Lower lobe of right lung (tissue), 2 donors: ENCODE results near the gene OSBPL3. TPM values are rescaled to one million over a fixed set of nuclear protein-coding genes. Genes with fewer than 3 reads are reported as not detected.

Source experiments
- ATAC-seq, 2 donors: fragments of 200-7000 bp; cut with Tn5 transposase; one replicate each; pipeline ENCODE4 v1.9.1; 2020 to 2022; ENCODE audit warnings: mild to moderate bottlenecking in 2 of 2, moderate library complexity in 2 of 2
- DNase-seq: peaks from one replicate; pipeline ENCODE4 v3.0.0-alpha.2; 2020
- H3K27ac ChIP-seq: fragments of 200-600 bp; one replicate; pipeline ENCODE4 v1.8.0; 2022
- H3K27me3 ChIP-seq: fragments of 200-600 bp; one replicate; pipeline ENCODE4 v1.8.0; 2022; ENCODE audit warnings: low read depth
- H3K36me3 ChIP-seq: fragments of 200-600 bp; one replicate; pipeline ENCODE4 v1.8.0; 2022; ENCODE audit warnings: mild to moderate bottlenecking
- H3K4me1 ChIP-seq: fragments of 200-600 bp; one replicate; pipeline ENCODE4 v1.8.0; 2022
- H3K4me3 ChIP-seq: fragments of 200-600 bp; one replicate; pipeline ENCODE4 v1.8.0; 2022; ENCODE audit warnings: mild to moderate bottlenecking
- H3K9me3 ChIP-seq: fragments of 200-600 bp; one replicate; pipeline ENCODE4 v1.8.0; 2022
- CTCF ChIP-seq: fragments of 200-600 bp; IDR thresholded peaks from one replicate; pipeline ENCODE4 v1.8.0; 2022; ENCODE audit warnings: antibody characterized with exemption, mild to moderate bottlenecking
- intact Hi-C: fragments of 100-400 bp; cut with DNase I; formaldehyde crosslinking; loops from one replicate; pipeline ENCODE4 v1.11.0; 2022
- total RNA-seq: library from RNA; stranded (reverse); fragmentation: NEBNext Ultra II Directional; extraction: Animal tissue kit (Norgen Biotek cat#: 25700); gene quantifications from one replicate; pipeline ENCODE4 v1.2.1, GENCODE V29; 2021
- donor health status: DM: no; HTN: yes; CAD: no; lungs with severe emphysema.

OSBPL3 gene
- total RNA-seq, 1 donor from 2014 or later: 24.9 TPM

- Histone ChIP-seq H3K9me3 (no peaks in the 10 kb centered on the region), H3K4me3 (no peak overlapping the region), H3K27ac (no peak overlapping the region), H3K36me3 (no peaks in the 10 kb centered on the region), H3K4me1 (no peaks in the 10 kb centered on the region), H3K27me3 (no peaks in the 10 kb centered on the region)
- intact Hi-C loops: no loop called here
- no peak for ATAC-seq
- no peak for DNase-seq
- TF ChIP-seq CTCF: no peak
Observed at GRCh38 chr7:25006276-25006675, 26.3 kb upstream of the OSBPL3 start.

- Histone ChIP-seq H3K4me3 (no peak overlapping the region), H3K27me3 (no peaks in the 10 kb centered on the region), H3K27ac (no peak overlapping the region), H3K36me3 (no peaks in the 10 kb centered on the region), H3K4me1 (no peaks in the 10 kb centered on the region), H3K9me3 (no peaks in the 10 kb centered on the region)
- no peak for TF ChIP-seq CTCF
- intact Hi-C loops: no loop called here
- no peak for DNase-seq
- ATAC-seq: no peak
Observed at GRCh38 chr7:25005658-25006057, 25.7 kb upstream of the OSBPL3 start.

GRCh38 chr7:25002786-25003185, 22.8 kb upstream of the OSBPL3 start:
- H3K27me3 ChIP-seq: no peaks in the 10 kb centered on the region
- no peaks in the 10 kb centered on the region for H3K4me1 ChIP-seq
- DNase-seq (no peak), ATAC-seq (no peak)
- H3K36me3 ChIP-seq: no peaks in the 10 kb centered on the region
- TF ChIP-seq CTCF: no peak
- H3K27ac ChIP-seq: no peak overlapping the region
- intact Hi-C loops: no loop called here
- H3K4me3 ChIP-seq: no peak overlapping the region
- H3K9me3 ChIP-seq: no peaks in the 10 kb centered on the region

GRCh38 chr7:24995466-24995865, 15.5 kb upstream of the OSBPL3 start:
- no peaks in the 10 kb centered on the region for H3K27me3 ChIP-seq
- no peaks in the 10 kb centered on the region for H3K9me3 ChIP-seq
- no peak overlapping the region for H3K4me3 ChIP-seq
- TF ChIP-seq CTCF: no peak
- H3K36me3 ChIP-seq: no peaks in the 10 kb centered on the region
- H3K27ac ChIP-seq: no peak overlapping the region
- intact Hi-C loops: no loop called here
- DNase-seq (no peak), ATAC-seq (no peak)
- H3K4me1 ChIP-seq: no peaks in the 10 kb centered on the region

- TF ChIP-seq CTCF: no peak
- DNase-seq (no peak), ATAC-seq (no peak)
- H3K4me3 ChIP-seq: no peak overlapping the region
- H3K27ac ChIP-seq: no peak overlapping the region
- intact Hi-C loops: no loop called here
- no peaks in the 10 kb centered on the region for H3K27me3 ChIP-seq
- H3K36me3 ChIP-seq: no peaks in the 10 kb centered on the region
- no peaks in the 10 kb centered on the region for H3K4me1 ChIP-seq
- H3K9me3 ChIP-seq: no peaks in the 10 kb centered on the region
Observed at GRCh38 chr7:24992314-24992713, 12.3 kb upstream of the OSBPL3 start.

GRCh38 chr7:24991353-24991752, 11.4 kb upstream of the OSBPL3 start:
- H3K27me3 ChIP-seq: no peaks in the 10 kb centered on the region
- peak in 1 of 2 donors; percentile 29 for ATAC-seq
- no peaks in the 10 kb centered on the region for H3K9me3 ChIP-seq
- intact Hi-C loops: no loop called here
- no peak for DNase-seq
- no peak overlapping the region for H3K4me3 ChIP-seq
- no peak overlapping the region for H3K27ac ChIP-seq
- H3K4me1 ChIP-seq: no peaks in the 10 kb centered on the region
- TF ChIP-seq CTCF: no peak
- no peaks in the 10 kb centered on the region for H3K36me3 ChIP-seq
